H9 (cell line): ENCODE data around the gene OAF. TPM values are rescaled to one million over a fixed set of nuclear protein-coding genes. Genes with fewer than 3 reads are reported as not detected.

Experiments
- DNase-seq: peaks from one replicate; pipeline ENCODE4 v3.0.0-alpha.2; 2017
- H2AFZ ChIP-seq: one replicate; pipeline ENCODE4 v1.6.1; 2013; ENCODE audit warnings: mild to moderate bottlenecking, low read length, control low read depth, moderate library complexity
- H2AK5ac ChIP-seq: 2 replicates; pipeline ENCODE4 v1.6.1; 2013; ENCODE audit warnings: low read length, control low read depth, mixed read lengths; ENCODE audit not compliant: insufficient read length
- H2BK120ac ChIP-seq: one replicate; pipeline ENCODE4 v1.6.1; 2013; ENCODE audit warnings: low read depth, mild to moderate bottlenecking, low read length, control low read depth, inconsistent platforms; ENCODE audit not compliant: poor library complexity, severe bottlenecking
- H2BK12ac ChIP-seq: 2 replicates; pipeline ENCODE4 v1.6.1; 2013; ENCODE audit warnings: low read length, control low read depth, mixed read lengths, low read depth; ENCODE audit not compliant: insufficient read length
- H2BK15ac ChIP-seq: 2 replicates; pipeline ENCODE4 v1.6.1; 2013; ENCODE audit warnings: low read depth, low read length, control low read depth
- H2BK20ac ChIP-seq: one replicate; pipeline ENCODE4 v1.6.1; 2013; ENCODE audit warnings: low read depth, mild to moderate bottlenecking, low read length, control low read depth, inconsistent platforms; ENCODE audit not compliant: poor library complexity, severe bottlenecking
- H2BK5ac ChIP-seq: 2 replicates; pipeline ENCODE4 v1.6.1; 2013; ENCODE audit warnings: low read length, control low read depth, mixed read lengths; ENCODE audit not compliant: insufficient read length
- H3K14ac ChIP-seq: 2 replicates; pipeline ENCODE4 v1.6.1; 2013; ENCODE audit warnings: low read length, control low read depth; ENCODE audit not compliant: insufficient read depth
- H3K18ac ChIP-seq: 2 replicates; pipeline ENCODE4 v1.6.1; 2013; ENCODE audit warnings: low read depth, mild to moderate bottlenecking, mixed read lengths, low read length, control low read depth; ENCODE audit not compliant: insufficient read length
- H3K23ac ChIP-seq: 2 replicates; pipeline ENCODE4 v1.6.1; 2013; ENCODE audit warnings: low read length, control low read depth, mixed read lengths, low read depth; ENCODE audit not compliant: insufficient read length
- H3K23me2 ChIP-seq: 2 replicates; pipeline ENCODE4 v1.6.1; 2013; ENCODE audit warnings: low read depth, mild to moderate bottlenecking, mixed read lengths, low read length, control low read depth; ENCODE audit not compliant: insufficient read length, poor library complexity, severe bottlenecking
- H3K27ac ChIP-seq: 2 replicates; pipeline ENCODE4 v1.5.1; 2013; ENCODE audit warnings: low read length, control low read depth, mixed read lengths, low read depth; ENCODE audit not compliant: insufficient read length
- H3K27me3 ChIP-seq: 2 replicates; pipeline ENCODE4 v1.6.1; 2013; ENCODE audit warnings: low read length, control low read depth, inconsistent platforms; ENCODE audit not compliant: insufficient read depth
- H3K4ac ChIP-seq: 2 replicates; pipeline ENCODE4 v1.6.1; 2013; ENCODE audit warnings: low read depth, mild to moderate bottlenecking, control low read depth, inconsistent platforms, low read length, moderate library complexity
- H3K4me1 ChIP-seq: 2 replicates; pipeline ENCODE4 v1.6.1; 2013; ENCODE audit warnings: low read length, control low read depth, inconsistent platforms; ENCODE audit not compliant: insufficient read depth
- H3K4me2 ChIP-seq: 2 replicates; pipeline ENCODE4 v1.6.1; 2013; ENCODE audit warnings: low read length, control low read depth, mixed read lengths; ENCODE audit not compliant: insufficient read length, insufficient read depth
- H3K56ac ChIP-seq: 2 replicates; pipeline ENCODE4 v1.6.1; 2013; ENCODE audit warnings: low read depth, mild to moderate bottlenecking, mixed read lengths, low read length, control low read depth; ENCODE audit not compliant: insufficient read length
- H3K79me1 ChIP-seq: 2 replicates; pipeline ENCODE4 v1.6.1; 2013; ENCODE audit warnings: low read depth, mild to moderate bottlenecking, moderate library complexity, low read length, control low read depth, inconsistent platforms; ENCODE audit not compliant: insufficient read depth, poor library complexity, severe bottlenecking
- H3K79me2 ChIP-seq: 2 replicates; pipeline ENCODE4 v1.6.1; 2013; ENCODE audit warnings: low read length, control low read depth, inconsistent platforms; ENCODE audit not compliant: insufficient read depth
- H3K9ac ChIP-seq: 2 replicates; pipeline ENCODE4 v1.6.1; 2013; ENCODE audit warnings: low read length, control low read depth, mixed read lengths; ENCODE audit not compliant: insufficient read length; ENCODE audit errors: extremely low read depth
- H3K9me3 ChIP-seq: one replicate; pipeline ENCODE4 v1.6.1; 2013; ENCODE audit warnings: low read depth, low read length, inconsistent platforms; ENCODE audit not compliant: control insufficient read depth
- H3T11ph ChIP-seq: one replicate; pipeline ENCODE4 v1.6.1; 2013; ENCODE audit warnings: mild to moderate bottlenecking, low read length, control low read depth, inconsistent platforms
- H4K20me1 ChIP-seq: one replicate; pipeline ENCODE4 v1.6.1; 2013; ENCODE audit not compliant: control insufficient read depth, insufficient read length, insufficient read depth
- H4K5ac ChIP-seq: 2 replicates; pipeline ENCODE4 v1.6.1; 2013; ENCODE audit warnings: low read depth, mild to moderate bottlenecking, mixed read lengths, low read length, control low read depth; ENCODE audit not compliant: insufficient read length
- H4K8ac ChIP-seq: replicated peaks from 2 replicates; pipeline ENCODE4 v1.6.1; 2013; ENCODE audit warnings: low read length, control low read depth, mixed read lengths, low read depth; ENCODE audit not compliant: insufficient read length
- H4K91ac ChIP-seq: 2 replicates; pipeline ENCODE4 v1.6.1; 2013; ENCODE audit warnings: low read depth, mild to moderate bottlenecking, moderate library complexity, mixed read lengths, low read length, control low read depth; ENCODE audit not compliant: insufficient read length
- H3K27ac Mint-ChIP-seq, 3 experiments: 2 replicates in 2 of 3; 3 replicates in 1 of 3; pipeline ENCODE4 v1.8.0; 2020 to 2021; ENCODE audit warnings: mixed read lengths in 3 of 3, mild to moderate bottlenecking in 1 of 3, moderate library complexity in 1 of 3
- H3K27me3 Mint-ChIP-seq: 2 replicates; pipeline ENCODE4 v1.8.0; 2021; ENCODE audit warnings: low read depth, mild to moderate bottlenecking, moderate library complexity, mixed read lengths
- H3K36me3 Mint-ChIP-seq, 3 experiments: 2 replicates in 2 of 3; 3 replicates in 1 of 3; pipeline ENCODE4 v1.8.0; 2020 to 2021; ENCODE audit warnings: low read depth in 3 of 3, mixed read lengths in 3 of 3; ENCODE audit not compliant: insufficient read depth in 1 of 3
- H3K4me1 Mint-ChIP-seq, 2 experiments: 2 replicates each; pipeline ENCODE4 v1.8.0; 2020; ENCODE audit warnings: mixed read lengths in 2 of 2
- H3K4me3 Mint-ChIP-seq, 2 experiments: 2 replicates in 1 of 2; 3 replicates in 1 of 2; pipeline ENCODE4 v1.8.0; 2020 to 2021; ENCODE audit warnings: mild to moderate bottlenecking in 2 of 2, mixed read lengths in 2 of 2, moderate library complexity in 1 of 2
- H3K9me3 Mint-ChIP-seq, 2 experiments: 2 replicates in 1 of 2; 3 replicates in 1 of 2; pipeline ENCODE4 v1.8.0; 2020; ENCODE audit warnings: mild to moderate bottlenecking in 2 of 2, mixed read lengths in 2 of 2, moderate library complexity in 1 of 2
- WGBS: extraction: QIAGEN DNeasy Blood & Tissue Kit; methylation state at CpG from one replicate; pipeline ENCODE4 v1.1.7; 2013; ENCODE audit warnings: missing lambda C conversion rate, low lambda C conversion rate, mixed read lengths; ENCODE audit not compliant: insufficient read length; ENCODE audit errors: extremely low coverage; 5-methylcytosine and 5-hydroxymethylcytosine counted together
- total RNA-seq: library from RNA; stranded (reverse); gene quantifications from 2 replicates; pipeline ENCODE4 v1.2.1, GENCODE V29; 2021
- TF ChIP-seq, protein P1 (sequence below): fragments of 200-600 bp; sonication (generic); conservative IDR thresholded peaks from 3 replicates; pipeline ENCODE4 v1.8.0; 2021; ENCODE audit warnings: antibody characterized with exemption, mild to moderate bottlenecking

OAF gene
- total RNA-seq, 1 experiment from 2014 or later = 1.1 TPM

DNA sequence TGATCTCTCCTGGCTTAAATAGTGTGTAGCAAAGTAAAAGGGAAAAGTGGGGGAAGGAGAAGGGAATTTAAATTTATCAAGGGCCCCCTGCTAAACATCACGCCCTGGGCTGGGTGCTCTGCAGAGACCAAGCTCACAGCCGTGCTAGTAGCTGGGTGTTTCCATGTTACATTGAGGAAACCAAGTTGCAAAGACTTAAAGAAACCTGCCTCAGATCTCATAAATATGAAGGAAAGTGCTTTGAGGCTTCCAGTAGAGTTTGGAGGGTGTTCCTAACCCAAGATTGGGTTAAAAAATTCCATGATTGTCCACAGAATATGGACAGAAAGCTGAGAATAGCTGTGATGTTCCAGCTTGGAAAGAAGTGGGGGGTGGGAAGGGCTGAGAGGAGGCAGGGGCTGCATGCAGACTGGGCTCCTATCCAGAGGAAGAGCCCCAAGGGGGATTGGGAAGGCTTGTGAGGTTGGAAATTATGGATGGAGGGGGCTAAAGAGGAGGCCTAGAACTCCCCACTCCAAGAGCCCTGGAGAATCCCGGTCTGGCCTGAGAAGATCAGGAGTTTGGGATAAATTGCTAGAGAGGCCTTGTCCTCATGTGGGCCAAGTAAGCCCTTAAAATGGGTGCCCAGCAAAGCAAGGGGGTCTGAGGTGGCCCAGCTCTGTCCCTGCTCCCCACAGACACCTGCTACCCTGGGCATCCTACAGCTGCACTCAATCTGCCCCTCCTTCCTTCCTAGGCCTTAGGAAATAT lies 25.0 kb upstream of the OAF start:
- Histone ChIP-seq H3K18ac (no peak overlapping the region), H3K4me2 (no peak overlapping the region), H2BK12ac (no peak overlapping the region), H3K14ac (no peak overlapping the region), H3K27me3 (peaks cover 8% of the 10 kb centered on the region), H3K9ac (no peak overlapping the region), H2BK15ac (no peak overlapping the region), H3K56ac (no peak overlapping the region), H3K79me1 (no peaks in the 10 kb centered on the region), H2BK120ac (no peak overlapping the region), H3K23ac (no peak overlapping the region), H4K20me1 (no peaks in the 10 kb centered on the region), H4K5ac (no peak overlapping the region), H3T11ph (no peak overlapping the region), H3K4ac (no peak overlapping the region), H2AK5ac (no peak overlapping the region), H2BK5ac (no peak overlapping the region), H4K91ac (no peak overlapping the region), H2BK20ac (no peak overlapping the region), H4K8ac (no peak overlapping the region), H3K27ac (no peak overlapping the region), H3K23me2 (no peaks in the 10 kb centered on the region), H2AFZ (no peak overlapping the region), H3K9me3 (no peaks in the 10 kb centered on the region), H3K79me2 (no peaks in the 10 kb centered on the region), H3K4me1 (no peaks in the 10 kb centered on the region)
- WGBS = no CpG with 5 or more reads among the region's 3 CpGs
- Mint-ChIP-seq H3K9me3 (peaks cover 0 to 3% of the 10 kb centered on the region in 2 experiments; a peak in 2 of 5 replicates), H3K27me3 (peaks cover 94% of the 10 kb centered on the region), H3K4me1 (peaks cover 20 to 44% of the 10 kb centered on the region in 2 experiments), H3K4me3 (no peak overlapping the region), H3K36me3 (no peaks in the 10 kb centered on the region; a peak in 2 of 7 replicates), H3K27ac (no peak overlapping the region)
- TF ChIP-seq, protein P1, sequence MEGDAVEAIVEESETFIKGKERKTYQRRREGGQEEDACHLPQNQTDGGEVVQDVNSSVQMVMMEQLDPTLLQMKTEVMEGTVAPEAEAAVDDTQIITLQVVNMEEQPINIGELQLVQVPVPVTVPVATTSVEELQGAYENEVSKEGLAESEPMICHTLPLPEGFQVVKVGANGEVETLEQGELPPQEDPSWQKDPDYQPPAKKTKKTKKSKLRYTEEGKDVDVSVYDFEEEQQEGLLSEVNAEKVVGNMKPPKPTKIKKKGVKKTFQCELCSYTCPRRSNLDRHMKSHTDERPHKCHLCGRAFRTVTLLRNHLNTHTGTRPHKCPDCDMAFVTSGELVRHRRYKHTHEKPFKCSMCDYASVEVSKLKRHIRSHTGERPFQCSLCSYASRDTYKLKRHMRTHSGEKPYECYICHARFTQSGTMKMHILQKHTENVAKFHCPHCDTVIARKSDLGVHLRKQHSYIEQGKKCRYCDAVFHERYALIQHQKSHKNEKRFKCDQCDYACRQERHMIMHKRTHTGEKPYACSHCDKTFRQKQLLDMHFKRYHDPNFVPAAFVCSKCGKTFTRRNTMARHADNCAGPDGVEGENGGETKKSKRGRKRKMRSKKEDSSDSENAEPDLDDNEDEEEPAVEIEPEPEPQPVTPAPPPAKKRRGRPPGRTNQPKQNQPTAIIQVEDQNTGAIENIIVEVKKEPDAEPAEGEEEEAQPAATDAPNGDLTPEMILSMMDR = no peak
- DNase-seq = peak; percentile 14
